Activated effector memory CD4-positive, alpha-beta T cell treated with Interleukin-2 at 50 U/mL for 16 hours (primary cell): Measurements from ENCODE around the gene IL12A.

Source experiments
- DNase-seq: peaks from one replicate; pipeline ENCODE4 v3.0.0-alpha.2; 2020

The IL12A gene

GRCh38 chr3:159988617-159989271 lies at the start of gene IL12A:
Gene IL12A, plus strand, starts transcription at chr3:159988835.
- DNase-seq, result peak; percentile 72

- DNase-seq, result no peak
Measured at GRCh38 chr3:159941038-159942000, 47.3 kb upstream of the IL12A start.

- DNase-seq, result no peak
Measured at GRCh38 chr3:159944781-159945180, 43.9 kb upstream of the IL12A start.

GRCh38 chr3:159945930-159946329 lies 42.7 kb upstream of the IL12A start:
- no peak for DNase-seq

GRCh38 chr3:159947220-159947619 lies 41.4 kb upstream of the IL12A start:
- no peak for DNase-seq

GRCh38 chr3:159948429-159949144 lies 40.0 kb upstream of the IL12A start:
- no peak for DNase-seq

- DNase-seq, result no peak
Measured at GRCh38 chr3:159950156-159950898, 38.3 kb upstream of the IL12A start.

GRCh38 chr3:159951540-159951939 lies 37.1 kb upstream of the IL12A start:
- DNase-seq, result no peak

GRCh38 chr3:159953325-159954085 lies 35.1 kb upstream of the IL12A start:
- DNase-seq, result no peak

GRCh38 chr3:159960188-159961148 lies 28.2 kb upstream of the IL12A start:
- DNase-seq, result no peak

- no peak for DNase-seq
Measured at GRCh38 chr3:159964166-159964973, 24.3 kb upstream of the IL12A start.

GRCh38 chr3:159971311-159971710 lies 17.3 kb upstream of the IL12A start:
- no peak for DNase-seq

- DNase-seq, result no peak
Measured at GRCh38 chr3:159977295-159977694, 11.3 kb upstream of the IL12A start.

- DNase-seq, result no peak
Measured at GRCh38 chr3:159978353-159978752, 10.3 kb upstream of the IL12A start.

- no peak for DNase-seq
Measured at GRCh38 chr3:159978918-159979703, 9.5 kb upstream of the IL12A start.

GRCh38 chr3:159982442-159982974 lies 6.1 kb upstream of the IL12A start:
- DNase-seq, result no peak

GRCh38 chr3:159987291-159987711 lies 1.3 kb upstream of the IL12A start:
- DNase-seq, result no peak

- no peak for DNase-seq
Measured at GRCh38 chr3:159989973-159990846, 1.6 kb downstream of the IL12A start.
